Osteocyte (in vitro differentiated cells): ENCODE results near the gene ABCC1. TPM values are rescaled to one million over a fixed set of nuclear protein-coding genes. Genes with fewer than 3 reads are reported as not detected.
"Not testable (repeated sequence)": the region's sequence is repeated elsewhere in the genome, so short reads cannot be mapped to it uniquely, and the experiment has no call there.

Experiments used
- DNase-seq: peaks from one replicate; pipeline ENCODE4 v3.0.0; 2021; ENCODE audit warnings: mixed read lengths; ENCODE audit not compliant: unreplicated experiment; ENCODE audit errors: extremely low spot score
- H3K27ac Mint-ChIP-seq: one replicate; pipeline ENCODE4 v1.8.0; 2021; ENCODE audit warnings: mild to moderate bottlenecking, mixed read lengths; ENCODE audit not compliant: unreplicated experiment
- H3K27me3 Mint-ChIP-seq: one replicate; pipeline ENCODE4 v1.8.0; 2021; ENCODE audit warnings: mixed read lengths; ENCODE audit not compliant: unreplicated experiment
- H3K36me3 Mint-ChIP-seq: one replicate; pipeline ENCODE4 v1.8.0; 2021; ENCODE audit warnings: mixed read lengths; ENCODE audit not compliant: unreplicated experiment
- H3K4me1 Mint-ChIP-seq: one replicate; pipeline ENCODE4 v1.8.0; 2021; ENCODE audit warnings: mixed read lengths; ENCODE audit not compliant: unreplicated experiment
- H3K4me3 Mint-ChIP-seq: one replicate; pipeline ENCODE4 v1.8.0; 2021; ENCODE audit warnings: mild to moderate bottlenecking, moderate library complexity, mixed read lengths; ENCODE audit not compliant: unreplicated experiment
- H3K9me3 Mint-ChIP-seq: one replicate; pipeline ENCODE4 v1.8.0; 2021; ENCODE audit warnings: mixed read lengths; ENCODE audit not compliant: unreplicated experiment
- total RNA-seq: library from RNA; stranded (reverse); gene quantifications from 2 replicates; pipeline ENCODE4 v1.2.1, GENCODE V29; 2021
- TF ChIP-seq, protein P1 (sequence below): fragments of 200-600 bp; sonication (generic); IDR thresholded peaks from 2 replicates; pipeline ENCODE4 v1.5.0; 2021; ENCODE audit warnings: antibody characterized with exemption, mild to moderate bottlenecking, moderate library complexity

The ABCC1 gene
- total RNA-seq, 1 donor from 2014 or later, result 256 TPM

DNA sequence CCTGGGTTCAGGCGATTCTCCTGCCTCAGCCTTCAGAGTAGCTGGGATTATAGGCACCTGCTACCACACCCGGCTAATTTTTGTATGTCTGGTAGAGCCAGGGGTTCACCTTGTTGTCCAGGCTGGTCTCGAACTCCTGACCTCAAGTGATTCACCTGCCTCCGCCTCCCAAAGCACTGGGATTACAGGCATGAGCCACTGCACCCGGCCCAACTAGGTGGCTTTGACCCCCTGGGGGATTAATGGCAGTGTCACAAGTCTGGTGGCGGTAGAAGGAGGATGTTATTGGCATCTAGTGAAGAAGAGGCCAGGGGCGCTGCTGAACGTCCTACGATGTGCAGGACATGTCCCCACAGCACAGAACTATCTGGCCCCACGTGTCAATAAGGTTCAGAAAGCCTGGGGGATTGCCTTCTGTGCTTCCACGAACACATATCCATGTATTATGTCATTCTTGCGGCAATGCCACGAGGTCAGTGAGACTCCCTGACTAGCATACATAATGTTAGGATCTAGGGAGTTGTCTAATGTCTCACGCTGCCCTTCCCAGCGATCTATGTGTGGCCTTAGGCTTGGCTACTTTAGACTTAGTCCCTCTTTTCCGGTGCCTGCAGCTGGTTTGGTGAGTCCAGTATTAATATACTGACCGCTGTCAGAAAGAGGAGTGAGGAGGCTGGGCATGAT lies 198.0 kb downstream of the ABCC1 start:
- no peaks in the 10 kb centered on the region for H3K9me3 Mint-ChIP-seq
- no peak overlapping the region for H3K4me3 Mint-ChIP-seq
- H3K36me3 Mint-ChIP-seq, result peaks cover 22% of the 10 kb centered on the region
- H3K4me1 Mint-ChIP-seq, result peaks cover 15% of the 10 kb centered on the region
- no peak overlapping the region for H3K27ac Mint-ChIP-seq
- no peak for DNase-seq
- TF ChIP-seq, protein P1, sequence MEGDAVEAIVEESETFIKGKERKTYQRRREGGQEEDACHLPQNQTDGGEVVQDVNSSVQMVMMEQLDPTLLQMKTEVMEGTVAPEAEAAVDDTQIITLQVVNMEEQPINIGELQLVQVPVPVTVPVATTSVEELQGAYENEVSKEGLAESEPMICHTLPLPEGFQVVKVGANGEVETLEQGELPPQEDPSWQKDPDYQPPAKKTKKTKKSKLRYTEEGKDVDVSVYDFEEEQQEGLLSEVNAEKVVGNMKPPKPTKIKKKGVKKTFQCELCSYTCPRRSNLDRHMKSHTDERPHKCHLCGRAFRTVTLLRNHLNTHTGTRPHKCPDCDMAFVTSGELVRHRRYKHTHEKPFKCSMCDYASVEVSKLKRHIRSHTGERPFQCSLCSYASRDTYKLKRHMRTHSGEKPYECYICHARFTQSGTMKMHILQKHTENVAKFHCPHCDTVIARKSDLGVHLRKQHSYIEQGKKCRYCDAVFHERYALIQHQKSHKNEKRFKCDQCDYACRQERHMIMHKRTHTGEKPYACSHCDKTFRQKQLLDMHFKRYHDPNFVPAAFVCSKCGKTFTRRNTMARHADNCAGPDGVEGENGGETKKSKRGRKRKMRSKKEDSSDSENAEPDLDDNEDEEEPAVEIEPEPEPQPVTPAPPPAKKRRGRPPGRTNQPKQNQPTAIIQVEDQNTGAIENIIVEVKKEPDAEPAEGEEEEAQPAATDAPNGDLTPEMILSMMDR, result no peak
- no peaks in the 10 kb centered on the region for H3K27me3 Mint-ChIP-seq

DNA sequence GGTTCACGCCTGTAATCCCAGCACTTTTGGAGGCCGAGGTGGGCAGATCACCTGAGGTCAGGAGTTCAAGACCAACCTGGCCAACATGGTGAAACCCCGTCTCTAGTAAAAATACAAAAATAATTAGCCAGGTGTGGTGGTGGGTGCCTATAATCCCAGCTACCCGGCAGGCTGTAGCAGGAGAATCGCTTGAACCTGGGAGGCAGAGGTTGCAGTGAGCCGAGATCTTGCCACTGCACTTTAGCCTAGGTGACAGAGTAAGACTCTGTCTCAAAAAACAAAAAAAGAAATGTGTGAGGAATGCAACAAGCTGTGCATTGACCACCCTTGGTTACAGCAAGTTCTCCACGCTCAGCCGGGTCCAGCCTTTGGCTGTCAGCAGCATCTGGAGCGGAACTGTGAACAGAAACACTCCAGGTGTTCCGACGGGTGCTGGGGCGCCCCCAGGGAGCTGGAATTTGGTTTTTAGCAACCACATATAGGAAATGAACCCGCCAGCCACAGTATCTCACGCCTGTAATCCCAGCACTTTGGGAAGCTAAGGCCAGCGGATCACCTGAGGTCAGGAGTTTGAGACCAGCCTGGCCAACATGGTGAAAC lies 198.7 kb downstream of the ABCC1 start:
- H3K27me3 Mint-ChIP-seq, H3K9me3 Mint-ChIP-seq, DNase-seq, H3K27ac Mint-ChIP-seq, H3K4me3 Mint-ChIP-seq: not testable (repeated sequence)
- peaks cover 15% of the 10 kb centered on the region for H3K4me1 Mint-ChIP-seq
- peaks cover 18% of the 10 kb centered on the region for H3K36me3 Mint-ChIP-seq

DNA sequence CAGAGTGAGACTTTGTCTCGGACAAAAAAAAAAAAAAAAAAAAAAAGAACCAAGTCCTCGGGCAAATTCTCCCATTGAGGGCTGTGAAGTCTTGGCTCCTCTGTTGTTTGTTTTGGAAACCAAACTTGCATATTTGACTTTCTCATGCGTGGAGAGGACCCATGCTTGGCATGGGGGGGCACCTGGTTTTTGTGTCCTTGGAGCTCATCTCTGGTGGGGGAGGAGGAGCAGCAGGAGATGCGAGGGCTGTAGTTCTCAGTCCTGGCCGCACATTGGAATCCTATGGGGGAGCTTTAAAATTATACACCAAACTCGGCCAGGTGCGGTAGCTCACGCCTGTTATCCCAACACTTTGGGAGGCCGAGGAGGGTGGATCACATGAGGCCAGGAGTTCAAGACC lies 199.3 kb downstream of the ABCC1 start:
- H3K9me3 Mint-ChIP-seq, result no peaks in the 10 kb centered on the region
- H3K4me1 Mint-ChIP-seq, result peaks cover 15% of the 10 kb centered on the region
- no peak overlapping the region for H3K27ac Mint-ChIP-seq
- peaks cover 16% of the 10 kb centered on the region for H3K36me3 Mint-ChIP-seq
- no peaks in the 10 kb centered on the region for H3K27me3 Mint-ChIP-seq
- DNase-seq, result no peak
- H3K4me3 Mint-ChIP-seq, result no peak overlapping the region
- TF ChIP-seq, protein P1, result no peak

DNA sequence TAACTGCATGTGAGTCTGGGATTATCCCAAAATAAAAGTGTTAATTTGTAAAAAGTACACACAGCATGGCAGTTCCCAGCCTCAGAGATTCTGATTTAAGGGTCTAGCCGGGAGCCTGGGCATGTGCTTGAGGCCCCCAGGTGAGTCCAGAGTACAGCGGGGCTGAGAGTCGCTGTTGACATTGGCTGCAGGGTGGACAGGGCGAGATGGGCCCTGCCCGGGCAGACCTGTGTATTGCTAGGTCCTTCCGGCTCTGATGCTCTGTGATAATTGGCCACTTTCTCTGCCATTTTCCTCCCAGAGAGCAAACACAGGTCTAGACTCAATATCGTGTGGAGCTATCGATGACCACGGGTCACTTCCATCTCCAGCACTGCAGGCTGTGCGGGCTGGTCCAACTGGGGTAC lies 200.3 kb downstream of the ABCC1 start:
- Mint-ChIP-seq H3K27ac (no peak overlapping the region), H3K4me1 (peaks cover 15% of the 10 kb centered on the region), H3K9me3 (no peaks in the 10 kb centered on the region), H3K27me3 (no peaks in the 10 kb centered on the region), H3K4me3 (no peak overlapping the region), H3K36me3 (peaks cover 11% of the 10 kb centered on the region)
- TF ChIP-seq, protein P1, result no peak
- no peak for DNase-seq

DNA sequence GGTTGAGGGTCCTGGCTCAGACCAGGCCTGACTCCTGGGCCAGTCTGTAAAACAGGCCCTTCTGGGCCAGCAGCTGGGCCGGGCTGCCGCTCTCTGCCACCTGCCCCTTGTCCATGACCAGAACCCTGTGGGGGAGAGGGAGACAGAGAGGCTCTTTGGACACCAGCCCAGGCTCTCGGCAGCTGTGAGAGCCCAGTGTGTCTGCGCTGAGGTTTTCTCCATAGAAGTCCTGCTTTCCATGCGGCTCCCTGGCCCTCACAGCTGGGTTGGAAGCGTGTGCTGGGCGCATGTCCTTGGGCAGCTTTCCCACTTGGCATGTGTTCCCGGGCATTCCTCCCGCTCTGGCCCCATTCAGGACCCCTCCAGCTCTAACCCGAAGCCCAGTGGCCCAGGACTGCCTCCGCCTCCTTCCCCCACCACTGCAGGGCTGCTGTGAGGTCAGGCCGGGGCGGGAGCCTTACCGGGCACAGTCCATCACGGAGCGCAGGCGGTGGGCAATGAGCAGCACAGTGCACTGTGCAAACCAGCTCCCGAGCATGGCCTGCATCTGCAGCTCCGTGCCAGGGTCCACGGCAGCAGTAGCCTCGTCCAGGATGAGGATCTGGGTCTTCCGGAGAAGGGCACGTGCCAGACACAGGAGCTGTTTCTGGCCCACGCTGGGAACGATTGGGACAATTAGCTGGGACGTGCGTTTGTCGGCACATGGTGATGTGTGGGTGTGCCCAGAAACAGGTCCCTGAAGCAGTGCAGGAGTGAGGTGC lies 200.9 kb downstream of the ABCC1 start:
- H3K27me3 Mint-ChIP-seq, result no peaks in the 10 kb centered on the region
- DNase-seq, result no peak
- no peak overlapping the region for H3K27ac Mint-ChIP-seq
- peaks cover 11% of the 10 kb centered on the region for H3K36me3 Mint-ChIP-seq
- TF ChIP-seq, protein P1, result no peak
- H3K4me3 Mint-ChIP-seq, result no peak overlapping the region
- no peaks in the 10 kb centered on the region for H3K9me3 Mint-ChIP-seq
- H3K4me1 Mint-ChIP-seq, result peaks cover 15% of the 10 kb centered on the region
